AG09319 (cell line): ENCODE data around the gene DNAAF1.

ENCODE experiments used
- DNase-seq: peaks from one replicate; pipeline ENCODE4 v3.0.0-alpha.2; 2010; ENCODE audit warnings: low read depth; ENCODE audit errors: extremely low read depth
- CTCF ChIP-seq: IDR thresholded peaks from 2 replicates; pipeline ENCODE4 v1.5.1; 2011; ENCODE audit warnings: low read depth, mild to moderate bottlenecking, inconsistent platforms, low read length, moderate library complexity

DNAAF1 gene

GRCh38 chr16:84138824-84139627, 6.1 kb upstream of the DNAAF1 start:
- no peak for TF ChIP-seq CTCF
- no peak for DNase-seq

GRCh38 chr16:84139628-84140258, 5.4 kb upstream of the DNAAF1 start:
- no peak for DNase-seq
- TF ChIP-seq CTCF = no peak

GRCh38 chr16:84141143-84141670, 3.9 kb upstream of the DNAAF1 start:
- no peak for TF ChIP-seq CTCF
- no peak for DNase-seq

- TF ChIP-seq CTCF = no peak
- no peak for DNase-seq
These were observed 2.0 kb upstream of the DNAAF1 start for GRCh38 chr16:84143081-84143480.

- TF ChIP-seq CTCF = no peak
- DNase-seq = no peak
These were observed 1.3 kb upstream of the DNAAF1 start for GRCh38 chr16:84143784-84144199.

- DNase-seq = no peak
- peak; percentile 12 for TF ChIP-seq CTCF
These were observed 774 bp upstream of the DNAAF1 start for GRCh38 chr16:84144209-84144858.

- no peak for TF ChIP-seq CTCF
- no peak for DNase-seq
These were observed 5.8 kb downstream of the DNAAF1 start for GRCh38 chr16:84150926-84151325.
